SK-N-SH (cell line): ENCODE data around the gene KLHDC7B.

Experiments used
- GATA2 ChIP-seq: sonication (generic); formaldehyde crosslinking; IDR thresholded peaks from 2 replicates; pipeline ENCODE4 v1.5.0; 2020; ENCODE audit warnings: mild to moderate bottlenecking, missing genetic modification reagents
- POLR2AphosphoS5 ChIP-seq: IDR thresholded peaks from 2 replicates; pipeline ENCODE4 v1.6.1; 2012; ENCODE audit warnings: low read depth, low read length
- TEAD4 ChIP-seq: IDR thresholded peaks from 2 replicates; pipeline ENCODE4 v1.4.0; 2012; ENCODE audit warnings: mild to moderate bottlenecking, borderline replicate concordance; ENCODE audit not compliant: insufficient read depth

DNA sequence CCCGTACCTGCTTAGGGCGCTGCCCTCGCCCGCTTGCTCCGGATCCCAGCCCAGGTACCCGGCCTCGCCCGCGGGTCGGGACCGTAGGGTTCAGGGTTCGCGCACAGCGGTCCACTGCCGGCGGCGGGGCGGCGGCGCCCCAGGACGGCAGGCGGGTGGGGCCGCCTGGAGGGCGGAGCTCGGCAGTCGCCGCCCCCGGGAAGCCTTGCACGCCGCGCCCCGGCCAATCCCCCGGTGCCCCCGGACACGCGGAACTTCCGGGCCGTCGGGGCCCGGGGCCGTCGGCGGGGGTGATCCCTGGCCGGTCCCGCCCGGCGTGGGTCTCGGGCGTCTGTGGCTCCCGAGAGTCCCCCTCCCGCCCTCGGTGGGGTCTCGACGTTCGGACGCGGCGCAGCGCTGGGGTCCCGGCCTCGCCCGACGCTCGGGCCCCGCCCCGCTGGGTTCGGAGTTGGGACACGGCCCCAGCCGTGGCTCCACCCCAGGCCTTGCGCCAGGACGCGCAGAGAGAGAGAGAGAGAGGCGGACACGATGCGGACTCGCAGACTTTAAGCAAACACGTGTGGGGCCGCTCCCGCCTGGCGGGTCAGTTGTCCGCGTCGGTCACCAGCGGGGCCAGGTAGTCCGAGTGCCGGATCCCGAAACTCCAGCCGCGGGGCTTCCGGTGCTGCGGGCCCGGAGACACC, 15.7 kb upstream of the KLHDC7B start, which contains the start of gene TYMP:
- TF ChIP-seq POLR2AphosphoS5: no peak
- TF ChIP-seq GATA2 (CRISPR knock-in tag): no peak
- TF ChIP-seq TEAD4: no peak
